Endodermal cell (in vitro differentiated cells): ENCODE measurements around the gene PNCK. TPM values are rescaled to one million over a fixed set of nuclear protein-coding genes. Genes with fewer than 3 reads are reported as not detected.

Experiments
- DNase-seq: peaks from one replicate; pipeline ENCODE4 v3.0.0-alpha.2; 2017
- H3K27ac ChIP-seq: 2 replicates; pipeline ENCODE4 v1.5.1; 2013; ENCODE audit warnings: mild to moderate bottlenecking, low read depth, low read length, moderate library complexity
- H3K27me3 ChIP-seq: 2 replicates; pipeline ENCODE4 v1.6.1; 2013; ENCODE audit warnings: mild to moderate bottlenecking, low read length, moderate library complexity; ENCODE audit not compliant: insufficient read depth, control insufficient read depth, poor library complexity, severe bottlenecking
- H3K36me3 ChIP-seq: 2 replicates; pipeline ENCODE4 v1.7.0; 2013; ENCODE audit warnings: mild to moderate bottlenecking, low read length, moderate library complexity; ENCODE audit not compliant: control insufficient read depth, insufficient read depth
- H3K4me1 ChIP-seq: one replicate; pipeline ENCODE4 v1.7.0; 2013; ENCODE audit warnings: low read length; ENCODE audit not compliant: control insufficient read depth, insufficient read depth
- H3K4me3 ChIP-seq: 2 replicates; pipeline ENCODE4 v1.5.1; 2013; ENCODE audit warnings: mild to moderate bottlenecking, low read length, moderate library complexity
- H3K9ac ChIP-seq: 2 replicates; pipeline ENCODE4 v1.6.1; 2013; ENCODE audit warnings: mild to moderate bottlenecking, low read length, moderate library complexity; ENCODE audit not compliant: poor library complexity, severe bottlenecking; ENCODE audit errors: extremely low read depth
- H3K9me3 ChIP-seq: 2 replicates; pipeline ENCODE4 v1.6.1; 2013; ENCODE audit warnings: mild to moderate bottlenecking, low read length, moderate library complexity; ENCODE audit not compliant: control insufficient read depth
- H3K27ac Mint-ChIP-seq: 2 replicates; pipeline ENCODE4 v1.8.0; 2020; ENCODE audit warnings: mixed read lengths
- H3K27me3 Mint-ChIP-seq: 2 replicates; pipeline ENCODE4 v1.8.0; 2021; ENCODE audit warnings: mild to moderate bottlenecking, mixed read lengths; ENCODE audit not compliant: insufficient read depth
- H3K36me3 Mint-ChIP-seq: 2 replicates; pipeline ENCODE4 v1.8.0; 2020; ENCODE audit warnings: low read depth, mixed read lengths
- H3K4me1 Mint-ChIP-seq: 2 replicates; pipeline ENCODE4 v1.8.0; 2020; ENCODE audit warnings: mixed read lengths
- H3K4me3 Mint-ChIP-seq: 2 replicates; pipeline ENCODE4 v1.8.0; 2020; ENCODE audit warnings: mild to moderate bottlenecking, moderate library complexity, mixed read lengths
- H3K9me3 Mint-ChIP-seq: 2 replicates; pipeline ENCODE4 v1.8.0; 2020; ENCODE audit warnings: mild to moderate bottlenecking, mixed read lengths
- CTCF ChIP-seq: fragments of 200-600 bp; sonication (generic); conservative IDR thresholded peaks from 2 replicates; pipeline ENCODE4 v1.5.0; 2021; ENCODE audit warnings: antibody characterized with exemption, mild to moderate bottlenecking
- WGBS, 2 experiments: methylation state at CpG; one replicate each; pipeline versions ENCODE4 v1.1.5 to v1.1.7; 2013; ENCODE audit warnings: missing lambda C conversion rate in 2 of 2, mixed read lengths in 1 of 2; ENCODE audit not compliant: insufficient coverage in 1 of 2, insufficient read length in 1 of 2; 5-methylcytosine and 5-hydroxymethylcytosine counted together
- total RNA-seq, 2 donors: library from RNA; stranded (reverse); fragmentation: NEBNext Ultra II Directional in 1 of 2; extraction: Animal tissue kit (Norgen Biotek cat#: 25700) in 1 of 2; gene quantifications; 2 replicates in 1 of 2; 3 replicates in 1 of 2; pipeline ENCODE4 v1.2.1, GENCODE V29; 2021

Gene PNCK
- total RNA-seq, 2 donors from 2014 or later = 2.8 to 12.9 TPM

- 0 to 1% methylated on average over 2 to 40 of the region's 62 CpGs for WGBS, 2 experiments
- Histone ChIP-seq H3K27ac (no peak overlapping the region), H3K4me1 (no peaks in the 10 kb centered on the region), H3K27me3 (peaks cover 60% of the 10 kb centered on the region), H3K9ac (no peak overlapping the region), H3K36me3 (no peaks in the 10 kb centered on the region), H3K4me3 (no peak overlapping the region), H3K9me3 (no peaks in the 10 kb centered on the region)
- Mint-ChIP-seq H3K9me3 (peaks cover 47% of the 10 kb centered on the region), H3K4me1 (peaks cover 3% of the 10 kb centered on the region), H3K36me3 (no peaks in the 10 kb centered on the region), H3K4me3 (no peak overlapping the region), H3K27me3 (peaks cover 70% of the 10 kb centered on the region), H3K27ac (no peak overlapping the region)
- peak; percentile 66 for DNase-seq
- no peak for TF ChIP-seq CTCF
These were observed 31.5 kb downstream of the PNCK start for GRCh38 chrX:153642051-153642654.

- Histone ChIP-seq H3K27ac (no peak overlapping the region), H3K4me3 (no peak overlapping the region), H3K27me3 (peaks cover 56% of the 10 kb centered on the region), H3K36me3 (no peaks in the 10 kb centered on the region), H3K4me1 (no peaks in the 10 kb centered on the region), H3K9ac (no peak overlapping the region), H3K9me3 (no peaks in the 10 kb centered on the region)
- H3K9me3 Mint-ChIP-seq = peaks cover 49% of the 10 kb centered on the region
- TF ChIP-seq CTCF = no peak
- no peak overlapping the region for H3K4me3 Mint-ChIP-seq
- WGBS, 2 experiments = 13% methylated on average over 8 of the region's 8 CpGs; no CpG with 5 or more reads in 1 of the 2 experiments
- peaks cover 3% of the 10 kb centered on the region for H3K4me1 Mint-ChIP-seq
- H3K27ac Mint-ChIP-seq = no peak overlapping the region
- H3K36me3 Mint-ChIP-seq = no peaks in the 10 kb centered on the region
- peaks cover 69% of the 10 kb centered on the region for H3K27me3 Mint-ChIP-seq
- peak; percentile 56 for DNase-seq
These were observed 32.0 kb downstream of the PNCK start for GRCh38 chrX:153641627-153642026.

GRCh38 chrX:153640736-153641575 is 32.7 kb downstream of the PNCK start:
- Histone ChIP-seq H3K9me3 (no peaks in the 10 kb centered on the region), H3K9ac (no peak overlapping the region), H3K27ac (no peak overlapping the region), H3K4me1 (no peaks in the 10 kb centered on the region), H3K27me3 (peaks cover 49% of the 10 kb centered on the region), H3K4me3 (no peak overlapping the region), H3K36me3 (no peaks in the 10 kb centered on the region)
- 62 to 87% methylated on average over 3 to 26 of the region's 26 CpGs for WGBS, 2 experiments
- Mint-ChIP-seq H3K9me3 (peaks cover 52% of the 10 kb centered on the region), H3K27me3 (peaks cover 62% of the 10 kb centered on the region), H3K4me1 (peaks cover 3% of the 10 kb centered on the region), H3K27ac (no peak overlapping the region), H3K36me3 (no peaks in the 10 kb centered on the region), H3K4me3 (no peak overlapping the region)
- TF ChIP-seq CTCF = no peak
- DNase-seq = peak; percentile 54
